K562 (cell line): ENCODE data around the gene PRPF8. TPM values are rescaled to one million over a fixed set of nuclear protein-coding genes. Genes with fewer than 3 reads are reported as not detected.

Experiments used
- ATAC-seq: fragments of 200-7000 bp; cut with Tn5 transposase; 3 replicates; pipeline ENCODE4 v1.9.1; 2020; ENCODE audit warnings: moderate library complexity
- BruUV-seq: library from RNA; stranded (reverse); fragments of 400-500 nt; replicated peaks from 2 replicates; lab custom pipeline; 2021; lab: Mats Ljungman, UMichigan
- CTCF ChIA-PET: fragments of 300-600 bp; formaldehyde crosslinking; extraction: SDS; loops from one replicate; lab custom pipeline; 2021; ENCODE audit warnings: low intra/inter-chr PET ratio; lab: Yijun Ruan, JAX
- POLR2A ChIA-PET: fragments of 300-600, 350-650 bp; sonication (Branson Sonifier 250); formaldehyde crosslinking; extraction: SDS; loops from one replicate; lab custom pipeline; 2021; ENCODE audit warnings: antibody characterized with exemption, inconsistent platforms; lab: Yijun Ruan, JAX
- DNase-seq, 4 experiments: peaks; one replicate each; pipeline versions ENCODE4 v3.0.0 to v3.0.0-alpha.2; 2011 to 2018; ENCODE audit warnings: low spot score in 3 of 4, mixed read lengths in 3 of 4; ENCODE audit errors: extremely low read depth in 1 of 4
- FAIRE-seq: peaks from 2 replicates; lab custom pipeline; 2011; peaks lifted over from hg19 to GRCh38; lab: Jason Lieb, UNC
- H2AFZ ChIP-seq: 2 replicates; pipeline ENCODE4 v1.6.0; 2011; ENCODE audit warnings: low read depth, low read length, control low read depth, inconsistent platforms
- H3K27ac ChIP-seq: fragments of 200-600 bp; 3 replicates; pipeline ENCODE4 v1.8.0; 2011; ENCODE audit warnings: low read depth, mild to moderate bottlenecking, control low read depth, inconsistent platforms, low read length, moderate library complexity, mixed read lengths; ENCODE audit errors: extremely low read depth
- H3K27me3 ChIP-seq, 2 experiments: fragments of 300-600 bp in 1 of 2; 2 replicates in 1 of 2; 3 replicates in 1 of 2; pipeline versions ENCODE4 v1.6.0 to v1.8.0; 2011; ENCODE audit warnings: inconsistent platforms in 2 of 2, low read length in 2 of 2, mild to moderate bottlenecking in 1 of 2, mixed read lengths in 1 of 2, moderate library complexity in 1 of 2; ENCODE audit not compliant: control insufficient read depth in 2 of 2, insufficient read depth in 2 of 2
- H3K36me3 ChIP-seq: fragments of 300-600 bp; 3 replicates; pipeline ENCODE4 v1.8.0; 2011; ENCODE audit warnings: mild to moderate bottlenecking, low read length, inconsistent platforms; ENCODE audit not compliant: control insufficient read depth, insufficient read depth
- H3K4me1 ChIP-seq, 2 experiments: fragments of 200-600 bp in 1 of 2; replicated peaks in 1 of 2; 2 replicates in 1 of 2; 3 replicates in 1 of 2; pipeline versions ENCODE4 v1.5.1 to v1.8.0; 2011; ENCODE audit warnings: inconsistent platforms in 2 of 2, low read length in 2 of 2, mild to moderate bottlenecking in 1 of 2, mixed read lengths in 1 of 2, moderate library complexity in 1 of 2; ENCODE audit not compliant: control insufficient read depth in 2 of 2, insufficient read depth in 2 of 2
- H3K4me2 ChIP-seq: 2 replicates; pipeline ENCODE4 v1.6.1; 2011; ENCODE audit warnings: low read length, control low read depth, inconsistent platforms, mixed read lengths; ENCODE audit not compliant: insufficient read depth
- H3K4me3 ChIP-seq: fragments of 200-600 bp; sonication (generic), shearing (Covaris generic); 2 replicates; pipeline ENCODE4 v1.5.1; 2016; ENCODE audit warnings: control low read depth, inconsistent platforms
- H3K79me2 ChIP-seq: fragments of 200-600 bp; 3 replicates; pipeline ENCODE4 v1.8.0; 2011; ENCODE audit warnings: low read length, inconsistent platforms; ENCODE audit not compliant: control insufficient read depth, insufficient read depth
- H3K9ac ChIP-seq, 2 experiments: 2 replicates each; pipeline versions ENCODE4 v1.6.0 to v1.6.1; 2011; ENCODE audit warnings: low read depth in 2 of 2, low read length in 2 of 2, control low read depth in 1 of 2, inconsistent platforms in 1 of 2, mild to moderate bottlenecking in 1 of 2, mixed read lengths in 1 of 2; ENCODE audit not compliant: insufficient read depth in 1 of 2
- H3K9me1 ChIP-seq: one replicate; pipeline ENCODE4 v1.6.0; 2011; ENCODE audit warnings: inconsistent platforms, mild to moderate bottlenecking, low read length, moderate library complexity; ENCODE audit not compliant: control insufficient read depth, insufficient read depth
- H3K9me3 ChIP-seq: replicated peaks from 2 replicates; pipeline ENCODE4 v1.5.1; 2011; ENCODE audit warnings: low read depth, low read length, inconsistent platforms; ENCODE audit not compliant: control insufficient read depth, insufficient read depth
- H4K20me1 ChIP-seq: replicated peaks from 2 replicates; pipeline ENCODE4 v1.6.1; 2011; ENCODE audit warnings: low read length, inconsistent platforms, mixed read lengths; ENCODE audit not compliant: control insufficient read depth, insufficient read depth
- RBFOX2 ChIP-seq: fragments of 200-400 bp; formaldehyde crosslinking; IDR thresholded peaks from 2 replicates; pipeline ENCODE4 v1.6.1; 2017; ENCODE audit warnings: low read depth, mild to moderate bottlenecking, low read length, moderate library complexity
- ZNF639 ChIP-seq, 2 experiments: fragments of 200-800 bp in 1 of 2; sonication (Bioruptor generic) in 1 of 2; sonication (generic) in 1 of 2; formaldehyde crosslinking in 1 of 2; IDR thresholded peaks in 1 of 2; conservative IDR thresholded peaks in 1 of 2; 2 replicates each; pipeline versions ENCODE4 v1.5.0 to v1.6.1; 2016 to 2020; ENCODE audit warnings: missing compliant biosample characterization in 1 of 2, missing genetic modification characterization in 1 of 2, missing genetic modification reagents in 1 of 2
- WGBS: fragments of 100-300 bp; shearing (Covaris generic); methylation state at CpG from one replicate; pipeline ENCODE4 v1.1.6; 2016; ENCODE audit warnings: low coverage, mixed read lengths; ENCODE audit not compliant: insufficient coverage; ENCODE audit errors: missing lambda C conversion rate; 5-methylcytosine and 5-hydroxymethylcytosine counted together
- in situ Hi-C: fragments of 300-500 bp; cut with MboI; formaldehyde crosslinking; loops from 4 replicates; pipeline ENCODE4 v1.15.0; 2018; ENCODE audit warnings: inconsistent platforms, mixed read lengths
- intact Hi-C: fragments of 100-400 bp; cut with micrococcal nuclease; formaldehyde crosslinking; loops from 2 replicates; pipeline ENCODE4 v1.14.2; 2022
- polyA plus RNA-seq, 8 experiments: library from polyadenylated mRNA; depleted of rRNA in 4 of 8; stranded (reverse) in 5 of 8; unstranded in 3 of 8; fragments of >200 nt; fragmentation: Nextera tagmentation in 2 of 8; fragmentation: Illumina TruSeq in 1 of 8; extraction: Ambion mirVana in 2 of 8; extraction: Trizol in 1 of 8; gene quantifications; 2 replicates each; pipeline versions ENCODE4 v1.2.1 to v1.2.3, GENCODE V29; 2011 to 2014; ENCODE audit warnings: inconsistent platforms in 1 of 8, missing spikeins in 1 of 8
- total RNA-seq, 7 experiments: library from RNA; depleted of rRNA in 6 of 7; stranded (reverse); fragments of >200 nt in 6 of 7; fragmentation: Illumina TruSeq in 2 of 7; extraction: Trizol in 2 of 7; gene quantifications; 2 replicates each; pipeline versions ENCODE4 v1.2.1 to v1.2.3, GENCODE V29; 2011 to 2021; ENCODE audit warnings: low replicate concordance in 1 of 7

Gene PRPF8
- total and polyA plus RNA-seq, 9 of the 15 experiments (the other 6 are each of a cell fraction or from before 2014, with no cell fraction given) = 64.3 to 294 (median 85.9) TPM

DNA sequence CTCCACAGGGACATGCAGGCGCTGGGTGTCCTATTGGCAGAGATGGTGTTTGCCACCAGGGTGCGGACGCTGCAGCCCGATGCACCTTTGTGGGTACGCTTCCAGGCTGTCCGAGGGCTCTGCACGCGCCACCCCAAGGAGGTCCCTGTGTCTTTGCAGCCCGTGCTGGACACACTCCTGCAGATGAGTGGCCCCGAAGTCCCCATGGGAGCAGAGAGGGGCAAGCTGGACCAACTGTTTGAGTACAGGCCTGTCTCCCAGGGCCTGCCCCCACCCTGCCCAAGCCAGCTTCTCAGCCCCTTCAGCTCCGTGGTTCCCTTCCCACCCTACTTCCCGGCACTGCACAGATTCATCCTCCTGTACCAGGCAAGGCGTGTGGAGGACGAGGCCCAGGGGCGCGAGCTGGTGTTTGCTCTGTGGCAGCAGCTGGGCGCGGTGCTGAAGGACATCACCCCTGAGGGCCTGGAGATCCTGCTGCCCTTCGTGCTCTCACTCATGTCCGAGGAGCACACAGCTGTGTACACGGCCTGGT lies 42.7 kb upstream of the PRPF8 start:
- H3K36me3 ChIP-seq = peaks cover 10% of the 10 kb centered on the region; the same call in 1 of the 3 replicates
- no peaks in the 10 kb centered on the region for H3K27me3 ChIP-seq
- TF ChIP-seq RBFOX2 (peak; percentile 40; the same call in 1 of the 2 replicates), ZNF639 (CRISPR knock-in tag; conservative IDR thresholded peaks at IDR 0.05 in 1 of 2, IDR thresholded peaks at IDR 0.05 in 1 of 2) (no peak)
- no peak overlapping the region for H3K27ac ChIP-seq
- no peak for DNase-seq
- intact Hi-C loops (no loop called here), in situ Hi-C loops (no loop called here)
- peaks cover 30 to 77% of the 10 kb centered on the region in 2 experiments for H3K4me1 ChIP-seq
- H3K9me3 ChIP-seq = no peaks in the 10 kb centered on the region
- ChIA-PET POLR2A (interaction anchor here (1.2 to 4.4 kb wide), 2 partner anchors 8 to 11 kb away, joined by 3 to 25 read pairs; no protein-coding TSS in a partner anchor), CTCF (no interaction called here)
- peak overlapping the region in 1 of 2 experiments; percentile 82; a peak in 1 of 4 replicates for H3K9ac ChIP-seq
- no peaks in the 10 kb centered on the region for H3K9me1 ChIP-seq
- ATAC-seq = no peak
- no peak overlapping the region for H2AFZ ChIP-seq
- H3K4me2 ChIP-seq = no peak overlapping the region
- FAIRE-seq = no peak
- H3K79me2 ChIP-seq = peaks cover 15% of the 10 kb centered on the region; the same call in 2 of the 3 replicates
- 93% methylated on average over 11 of the region's 21 CpGs for WGBS
- no TSS peak for BruUV-seq
- no peak overlapping the region for H3K4me3 ChIP-seq
- H4K20me1 ChIP-seq = no peaks in the 10 kb centered on the region
